NCI-H1930 (cell line): Measurements from ENCODE around the gene LEMD1.
"Not testable (repeated sequence)": the region's sequence is repeated elsewhere in the genome, so short reads cannot be mapped to it uniquely, and the experiment has no call there.

Experiments used
- DNase-seq, 2 experiments: peaks; one replicate each; lab custom pipeline; 2025; lab: John Stamatoyannopoulos, UW

The LEMD1 gene

GRCh38 chr1:205380882-205381281 lies 41.0 kb downstream of the LEMD1 start:
- no peak for DNase-seq

- no peak for DNase-seq
Observed at GRCh38 chr1:205379056-205379455, 42.8 kb downstream of the LEMD1 start.

GRCh38 chr1:205377355-205377754 lies 44.5 kb downstream of the LEMD1 start:
- no peak for DNase-seq

GRCh38 chr1:205376739-205377138 lies 45.1 kb downstream of the LEMD1 start:
- no peak for DNase-seq

GRCh38 chr1:205375835-205376545 lies 45.9 kb downstream of the LEMD1 start:
- DNase-seq: no peak

- no peak for DNase-seq
Observed at GRCh38 chr1:205374210-205375078, 47.4 kb downstream of the LEMD1 start.

GRCh38 chr1:205373798-205374175 lies 48.1 kb downstream of the LEMD1 start:
- DNase-seq: no peak

- DNase-seq: no peak
Observed at GRCh38 chr1:205373022-205373797, 48.6 kb downstream of the LEMD1 start.

- no peak for DNase-seq
Observed at GRCh38 chr1:205371871-205372660, 49.8 kb downstream of the LEMD1 start.

GRCh38 chr1:205370780-205371179 lies 51.1 kb downstream of the LEMD1 start:
- DNase-seq: no peak

GRCh38 chr1:205369701-205370123 lies 52.1 kb downstream of the LEMD1 start:
- DNase-seq: no peak

- DNase-seq: no peak
Observed at GRCh38 chr1:205368478-205368877, 53.4 kb downstream of the LEMD1 start.

- peak in 1 of 2 experiments; percentile 21 for DNase-seq
Observed at GRCh38 chr1:205365945-205366463, 55.9 kb downstream of the LEMD1 start.

- DNase-seq: not testable (repeated sequence)
Observed at GRCh38 chr1:205365086-205365485, 56.8 kb downstream of the LEMD1 start.

- no peak for DNase-seq
Observed at GRCh38 chr1:205360891-205361290, 61.0 kb downstream of the LEMD1 start.

- no peak for DNase-seq
Observed at GRCh38 chr1:205359771-205360565, 61.9 kb downstream of the LEMD1 start.

GRCh38 chr1:205358579-205358978 lies 63.3 kb downstream of the LEMD1 start:
- no peak for DNase-seq

GRCh38 chr1:205357567-205357966 lies 64.3 kb downstream of the LEMD1 start:
- no peak for DNase-seq

- no peak for DNase-seq
Observed at GRCh38 chr1:205356440-205357139, 65.3 kb downstream of the LEMD1 start, which contains the start of gene KLHDC8A. Gene KLHDC8A (minus strand): TSS chr1:205356922. CDS start chr1:205343604, 13,318 bp downstream.

GRCh38 chr1:205355075-205355453 lies 66.8 kb downstream of the LEMD1 start:
- DNase-seq: no peak
